Prostate gland (tissue), 2 donors: ENCODE data around the gene SPATA31C2. TPM values are rescaled to one million over a fixed set of nuclear protein-coding genes. Genes with fewer than 3 reads are reported as not detected.

Experiments used
- total RNA-seq, 2 donors: library from RNA; depleted of rRNA; stranded (reverse); fragments of >200 nt; gene quantifications; one replicate each; pipeline ENCODE4 v1.1.0, GENCODE V29; 2016

SPATA31C2 gene
- total RNA-seq, 2 donors from 2014 or later, result 0.28 TPM; not detected in 1

Other genes with a start within 250 kb of the SPATA31C2 start
- under 1 TPM in 1 of 2 donors, not detected in 1; 0.97 TPM for gene SPATA31C1, start 220.5 kb downstream of the SPATA31C2 start, total RNA-seq
- gene CDK20, start 163.9 kb downstream of the SPATA31C2 start, total RNA-seq, result 10 to 100 TPM in 1 of 2 donors, 1 to 10 TPM in 1; 8.4 to 14.5 TPM
- gene SPIN1, start 250.0 kb upstream of the SPATA31C2 start, total RNA-seq, result 10 to 100 TPM; 74.5 to 98.5 TPM